ENCODE data around the gene ELMOD1.

Gene ELMOD1

GRCh38 chr11:107704451-107704850 lies 113.5 kb downstream of the ELMOD1 start:
- TF ChIP-seq CTCF (IDR thresholded peaks at IDR 0.05; ENCODE audit: insufficient read depth, low read depth, low read length, missing control alignments): no peak
- H3K4me3 ChIP-seq (ENCODE audit: low read depth, low read length): no peak overlapping the region
- no peak for DNase-seq (ENCODE audit: low read depth)

GRCh38 chr11:107705027-107705426 lies 114.1 kb downstream of the ELMOD1 start:
- H3K4me3 ChIP-seq (ENCODE audit: low read depth, low read length): no peak overlapping the region
- no peak for DNase-seq (ENCODE audit: low read depth)
- no peak for TF ChIP-seq CTCF (IDR thresholded peaks at IDR 0.05; ENCODE audit: insufficient read depth, low read depth, low read length, missing control alignments)

- no peak overlapping the region for H3K4me3 ChIP-seq (ENCODE audit: low read depth, low read length)
- DNase-seq (ENCODE audit: low read depth): no peak
- no peak for TF ChIP-seq CTCF (IDR thresholded peaks at IDR 0.05; ENCODE audit: insufficient read depth, low read depth, low read length, missing control alignments)
Measured at GRCh38 chr11:107706531-107706930, 115.6 kb downstream of the ELMOD1 start.

DNA sequence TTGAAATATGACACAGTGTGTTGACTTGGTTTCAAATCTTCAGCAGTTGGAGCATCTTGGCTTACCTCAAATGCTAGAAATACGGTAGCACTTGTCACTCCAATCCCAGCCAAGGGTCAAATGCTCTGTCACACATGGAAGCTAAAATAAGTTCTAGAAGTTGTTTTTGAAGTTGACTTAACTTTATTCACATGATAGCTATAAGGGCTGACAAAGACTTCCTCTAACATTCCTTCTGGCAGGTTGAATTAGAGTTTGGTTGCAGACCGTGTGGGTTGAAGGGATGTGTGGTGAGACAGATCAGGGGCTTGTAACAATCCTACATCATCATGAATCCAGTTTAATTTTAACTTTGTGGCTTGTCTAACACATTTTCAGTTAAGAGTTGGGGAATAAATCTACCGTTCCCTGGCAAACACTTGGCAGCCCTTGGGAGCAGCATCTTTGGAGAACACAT lies 116.3 kb downstream of the ELMOD1 start:
- no peak for DNase-seq (ENCODE audit: low read depth)
- no peak overlapping the region for H3K4me3 ChIP-seq (ENCODE audit: low read depth, low read length)
- TF ChIP-seq CTCF (IDR thresholded peaks at IDR 0.05; ENCODE audit: insufficient read depth, low read depth, low read length, missing control alignments): no peak

GRCh38 chr11:107707807-107708206 lies 116.9 kb downstream of the ELMOD1 start:
- H3K4me3 ChIP-seq (ENCODE audit: low read depth, low read length): no peak overlapping the region
- TF ChIP-seq CTCF (IDR thresholded peaks at IDR 0.05; ENCODE audit: insufficient read depth, low read depth, low read length, missing control alignments): no peak
- no peak for DNase-seq (ENCODE audit: low read depth)

DNA sequence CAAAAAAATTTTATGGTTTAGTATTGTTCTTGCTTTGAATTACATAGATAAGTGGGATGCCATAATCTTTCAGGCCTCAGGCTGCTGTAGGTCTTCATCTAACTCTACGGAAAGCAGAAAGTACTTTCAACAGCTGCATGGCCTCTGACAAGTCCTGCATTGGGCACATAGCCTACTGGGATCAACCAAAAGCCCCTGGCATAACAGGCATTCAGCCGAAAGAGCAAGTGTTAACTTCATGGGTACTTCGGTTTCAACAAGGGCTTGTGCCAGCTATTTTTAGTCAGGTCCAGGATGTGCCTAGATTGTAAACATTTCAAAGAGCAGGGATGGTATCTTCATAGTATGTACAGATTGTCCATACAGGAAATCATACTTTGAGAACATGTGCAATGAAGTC lies 117.8 kb downstream of the ELMOD1 start:
- H3K4me3 ChIP-seq (ENCODE audit: low read depth, low read length): no peak overlapping the region
- no peak for DNase-seq (ENCODE audit: low read depth)
- no peak for TF ChIP-seq CTCF (IDR thresholded peaks at IDR 0.05; ENCODE audit: insufficient read depth, low read depth, low read length, missing control alignments)

DNA sequence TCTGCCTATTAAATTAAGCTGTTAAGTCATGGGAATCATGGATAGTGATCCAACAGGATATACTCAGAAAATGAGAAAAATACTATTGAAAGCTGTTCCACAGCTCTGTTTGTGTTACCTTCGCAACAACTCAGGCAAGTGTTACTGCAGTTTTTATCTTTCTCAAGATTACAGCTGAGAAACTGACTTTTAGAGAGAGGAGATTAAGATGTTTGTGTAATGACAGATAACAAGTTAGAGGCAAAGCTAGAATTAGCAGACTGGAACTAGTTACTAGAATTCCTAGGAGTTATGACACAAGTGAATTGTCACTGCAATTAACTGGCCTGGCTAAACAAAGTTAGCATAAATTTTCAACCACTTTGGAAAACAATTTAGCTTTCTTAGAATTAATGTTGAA lies 119.4 kb downstream of the ELMOD1 start:
- no peak overlapping the region for H3K4me3 ChIP-seq (ENCODE audit: low read depth, low read length)
- TF ChIP-seq CTCF (IDR thresholded peaks at IDR 0.05; ENCODE audit: insufficient read depth, low read depth, low read length, missing control alignments): no peak
- no peak for DNase-seq (ENCODE audit: low read depth)

Measured in GM12865 (cell line).